ENCODE results near the gene OSR1.

The OSR1 gene

DNA sequence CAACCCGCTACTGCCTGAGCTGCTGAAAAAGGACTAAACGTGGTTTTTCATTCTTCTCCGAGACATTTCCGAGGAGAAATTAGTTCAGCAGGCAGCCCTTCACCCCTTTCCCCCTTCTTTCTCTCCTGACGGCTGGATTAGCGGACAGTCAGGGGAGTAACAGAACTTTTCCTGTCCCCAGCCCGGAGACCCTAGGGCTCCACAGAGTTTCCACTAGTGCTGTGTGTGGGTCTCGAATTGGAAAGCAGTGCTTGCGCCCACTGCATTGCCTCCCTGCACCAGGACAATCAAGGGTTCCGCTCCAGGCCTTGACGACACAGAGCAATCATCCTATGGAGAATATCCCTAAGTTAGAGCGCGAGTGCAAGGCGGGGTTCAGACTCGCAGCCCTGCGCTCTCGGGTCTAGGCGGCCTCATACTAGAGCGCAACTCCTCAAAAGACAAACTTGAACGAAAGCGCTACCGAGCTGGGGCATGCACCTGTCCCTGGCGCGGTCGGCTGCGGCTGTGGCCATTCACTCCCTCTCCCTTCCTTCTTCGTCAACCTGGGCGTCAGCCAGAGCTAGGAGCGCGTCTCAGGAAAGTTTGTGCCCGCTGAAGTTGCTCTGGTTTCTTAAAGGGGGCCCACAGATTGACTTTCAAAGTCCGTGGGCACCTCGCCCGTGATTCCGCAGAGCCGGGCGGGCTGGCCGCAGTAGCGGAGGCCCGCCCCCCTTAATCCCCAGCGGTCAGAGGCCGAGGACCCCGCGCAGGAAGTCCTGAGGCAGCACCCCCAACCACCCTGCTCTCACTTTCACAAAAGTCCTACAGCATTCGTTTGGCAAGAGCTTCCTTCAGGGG is 801 bp downstream of the OSR1 start:
- no peak for FAIRE-seq

DNA sequence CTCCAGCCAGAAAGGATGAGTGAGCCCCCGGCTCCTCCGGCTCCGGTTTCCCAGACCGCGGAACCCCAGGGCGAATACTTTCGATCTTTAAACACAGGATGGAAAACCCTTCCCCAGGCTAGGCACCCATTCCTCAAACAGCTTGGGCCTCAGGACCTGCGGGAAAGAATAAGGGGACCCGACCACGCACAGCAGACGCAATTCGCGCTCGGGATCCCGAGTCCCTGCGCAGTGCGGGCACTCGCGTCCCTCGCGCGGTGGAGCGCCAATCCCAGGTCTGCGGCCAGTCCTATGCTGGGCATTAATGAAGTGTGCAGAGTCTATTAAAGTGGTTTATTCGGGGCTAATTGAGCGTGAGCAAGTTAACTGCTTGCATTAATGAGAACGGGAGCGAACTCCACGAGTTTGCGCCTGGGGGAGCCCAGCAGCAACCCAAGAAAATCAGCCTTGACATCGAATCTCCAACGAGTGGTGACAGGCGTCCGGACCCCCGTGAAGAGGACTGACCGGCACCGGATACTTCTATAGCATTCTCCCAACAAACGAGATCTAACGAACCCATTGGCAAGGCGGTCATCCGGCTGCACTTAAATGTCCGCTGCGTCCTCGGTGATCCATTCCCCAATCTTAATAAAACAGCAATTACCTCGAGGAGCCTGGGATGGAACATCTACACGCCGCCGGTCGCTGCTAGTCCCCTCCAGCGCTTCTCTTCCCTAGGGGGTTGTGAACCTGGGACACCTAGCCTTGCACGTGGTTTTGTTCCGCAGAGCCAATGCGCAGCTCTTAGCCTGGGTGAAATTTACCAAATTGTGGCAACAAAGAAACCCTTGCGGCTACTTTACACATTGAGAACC is 1.6 kb downstream of the OSR1 start:
- no peak for FAIRE-seq

DNA sequence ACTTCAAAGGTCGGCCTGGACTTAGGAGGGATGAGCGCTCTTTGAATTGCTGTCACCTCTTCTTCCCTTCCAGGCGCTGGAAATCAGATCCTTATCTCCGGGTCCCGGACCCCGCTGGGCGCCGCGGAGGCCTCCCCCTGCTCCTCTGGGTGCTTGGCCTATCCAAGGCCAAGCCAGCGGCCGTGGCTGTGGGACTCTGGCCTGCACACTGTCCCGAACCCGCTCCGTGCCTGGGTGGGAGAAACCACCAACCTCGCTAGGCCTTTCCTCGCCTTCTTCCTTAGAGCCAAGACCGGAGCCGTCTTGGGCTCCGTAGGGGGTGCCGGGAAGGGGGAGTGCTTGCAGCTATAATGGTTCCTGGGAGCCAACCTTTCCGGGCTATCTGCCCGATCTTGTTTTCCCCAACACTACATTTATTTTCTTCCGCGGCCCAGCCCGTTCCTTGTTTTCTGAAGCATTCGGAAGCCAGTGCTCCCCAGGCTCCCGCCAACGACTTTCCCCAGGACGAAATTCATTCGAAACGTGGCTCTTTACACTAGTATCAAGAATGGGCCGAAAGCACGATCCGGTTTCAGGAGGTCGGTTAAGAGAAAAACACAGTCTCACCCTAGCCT is 2.4 kb downstream of the OSR1 start:
- no peak for FAIRE-seq

- no peak for FAIRE-seq
Observed at GRCh38 chr2:19355416-19355821, 3.0 kb downstream of the OSR1 start.

- no peak for FAIRE-seq
Observed at GRCh38 chr2:19355014-19355405, 3.4 kb downstream of the OSR1 start.

GRCh38 chr2:19353721-19354050 is 4.7 kb downstream of the OSR1 start:
- FAIRE-seq: no peak

DNA sequence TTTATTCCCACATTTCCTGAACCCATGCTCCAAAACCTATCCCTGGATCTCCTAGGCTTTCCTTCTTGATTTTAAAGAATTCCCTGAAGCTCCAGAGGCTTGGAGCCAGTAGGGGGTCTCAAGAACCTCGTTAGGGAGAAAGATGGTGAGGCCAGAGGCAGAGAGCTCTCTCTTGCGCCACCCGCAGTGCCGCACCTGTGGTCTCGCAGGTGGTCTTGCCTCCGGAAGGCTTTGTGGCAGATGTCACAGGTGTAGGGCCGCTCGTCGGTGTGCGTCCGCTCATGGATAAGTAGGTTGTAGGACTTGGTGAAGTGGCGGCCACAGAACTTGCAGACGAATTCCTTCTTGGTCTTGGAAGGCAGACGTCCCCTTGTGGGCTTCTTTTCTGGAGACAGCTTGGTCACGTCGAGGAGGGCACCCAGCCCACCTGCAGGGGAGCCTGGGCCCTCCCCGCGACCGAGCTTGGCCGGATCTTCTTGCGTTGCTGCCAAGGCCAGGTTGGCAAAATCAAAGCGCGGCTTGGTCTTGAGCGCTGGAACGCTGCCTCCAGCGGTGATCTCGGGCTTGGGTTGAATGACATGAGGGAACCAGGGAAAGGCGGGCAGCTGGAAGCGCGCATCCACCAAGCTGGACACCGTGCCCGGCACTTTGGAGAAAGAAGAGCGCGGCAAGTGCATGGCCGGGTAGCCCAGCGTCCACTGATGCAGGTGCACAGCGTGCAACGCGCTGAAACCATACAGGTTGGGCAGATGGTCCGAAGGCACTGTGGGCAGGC is 5.3 kb downstream of the OSR1 start:
- no peak for FAIRE-seq

DNA sequence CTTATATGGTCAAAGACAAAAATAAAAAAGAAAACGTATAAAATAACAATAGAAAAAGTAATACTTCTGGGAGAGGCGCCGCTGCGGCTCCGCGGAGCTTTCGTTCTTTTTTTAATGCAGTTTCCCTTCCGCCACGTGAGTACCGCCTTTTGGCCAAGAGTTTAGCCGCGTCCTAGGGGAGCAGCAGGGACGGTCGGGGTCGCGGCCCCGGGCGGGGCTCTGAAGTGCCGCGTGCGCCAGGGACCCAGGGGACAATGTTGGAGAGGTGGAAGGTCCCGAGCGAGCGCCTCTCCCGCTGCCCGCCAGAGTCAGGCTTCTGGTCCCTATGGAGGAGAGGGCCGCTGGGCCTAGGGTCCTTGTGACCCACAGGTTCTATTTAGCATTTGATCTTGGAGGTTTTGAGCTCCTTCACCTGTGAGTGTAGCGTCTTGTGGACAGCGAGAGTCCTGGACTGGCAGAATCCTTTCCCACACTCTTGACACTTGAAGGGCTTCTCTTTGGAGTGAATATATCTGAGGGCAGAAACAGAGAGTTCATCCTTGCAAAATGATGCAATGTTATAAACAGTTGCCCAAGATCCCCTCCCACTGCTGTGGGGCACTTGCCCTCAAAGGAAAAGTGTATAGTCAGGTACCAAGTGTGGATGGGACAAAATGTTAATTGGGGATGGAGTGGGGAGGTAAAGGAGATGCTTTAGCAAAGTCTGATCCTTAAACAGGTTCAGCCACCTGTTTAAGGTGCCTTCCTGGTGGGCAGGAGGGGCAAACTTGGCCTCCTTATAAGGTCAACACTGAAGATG is 6.3 kb downstream of the OSR1 start:
- no peak for FAIRE-seq

DNA sequence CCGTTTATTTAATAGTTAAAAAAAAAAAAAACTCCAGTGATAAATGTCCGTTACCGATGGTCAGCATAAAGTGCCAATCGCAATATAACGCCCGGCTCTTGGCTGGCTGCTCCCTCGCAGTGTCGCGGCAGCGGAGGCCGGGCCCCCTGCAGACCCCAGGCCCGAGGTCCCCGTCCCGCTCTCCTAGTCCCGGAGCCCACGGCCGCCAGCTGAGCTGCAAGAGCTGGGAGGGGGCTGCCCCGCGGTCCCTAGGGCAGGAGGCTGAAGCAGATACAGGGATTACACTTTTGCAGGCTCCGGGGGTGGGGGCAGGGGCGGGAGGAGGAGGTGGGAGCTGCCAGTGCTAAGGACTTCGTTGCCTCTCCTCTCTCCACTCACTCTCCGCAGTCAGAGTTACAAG is 6.9 kb downstream of the OSR1 start:
- FAIRE-seq: no peak

GRCh38 chr2:19350678-19351401 is 7.6 kb downstream of the OSR1 start:
- no peak for FAIRE-seq

DNA sequence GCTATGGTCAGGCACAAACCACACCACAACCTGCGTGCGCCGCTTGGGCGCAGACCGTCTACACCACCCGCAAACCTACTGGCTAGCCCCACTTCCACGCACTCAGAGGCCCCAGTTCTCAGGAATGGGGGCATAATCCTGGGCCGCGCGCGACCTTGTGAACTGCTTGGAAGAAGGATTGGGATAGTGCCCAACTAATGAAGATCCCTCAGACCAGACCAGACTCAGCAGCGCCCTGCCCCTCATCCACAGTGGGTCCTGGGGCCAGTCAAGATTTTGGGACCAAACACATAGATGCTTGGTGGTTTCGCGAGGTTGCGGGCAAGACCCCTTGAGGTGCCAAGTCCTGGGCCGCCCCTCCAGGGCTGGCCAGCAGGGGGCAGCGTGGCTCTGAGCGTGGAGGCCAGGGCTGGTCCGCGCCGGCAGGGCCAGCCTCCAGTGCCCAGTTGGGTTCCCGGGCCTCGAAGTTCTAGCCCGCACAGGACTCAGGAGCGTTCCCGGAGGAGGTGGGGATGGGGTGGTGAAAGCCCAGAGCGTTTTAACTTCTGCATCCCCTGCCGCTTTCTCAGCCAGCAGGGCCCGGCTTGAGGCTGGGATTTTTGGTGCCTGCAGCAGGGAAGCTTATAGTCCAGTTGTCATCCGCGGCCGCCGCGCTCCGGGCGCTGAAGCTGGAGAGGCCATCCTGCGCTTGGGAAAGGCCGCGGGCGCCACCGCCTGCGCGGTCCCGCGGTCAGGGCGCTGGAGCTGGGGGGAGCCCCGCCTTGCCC is 8.3 kb downstream of the OSR1 start:
- no peak for FAIRE-seq

DNA sequence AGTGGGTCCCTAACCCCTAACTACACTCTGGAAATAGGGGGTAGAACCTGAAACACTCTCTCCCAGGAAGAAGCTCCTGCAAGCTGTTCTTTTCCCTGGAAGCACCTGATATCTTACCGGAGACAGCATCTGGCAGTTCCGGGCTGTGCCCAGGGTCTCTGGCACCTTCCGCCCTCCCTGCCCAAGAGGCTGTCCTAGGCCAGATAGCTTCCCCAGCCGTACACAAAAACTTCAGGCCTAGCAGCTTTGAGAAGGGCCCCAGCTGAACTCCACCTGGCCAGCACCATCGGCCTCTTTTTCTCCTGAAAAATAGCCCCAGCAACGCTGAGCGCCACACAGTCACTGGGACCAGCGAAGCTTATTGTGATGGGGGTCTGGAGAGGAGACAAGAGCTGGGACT is 9.7 kb downstream of the OSR1 start:
- FAIRE-seq: no peak

- FAIRE-seq: no peak
Observed at GRCh38 chr2:19347619-19348562, 10.5 kb downstream of the OSR1 start.

DNA sequence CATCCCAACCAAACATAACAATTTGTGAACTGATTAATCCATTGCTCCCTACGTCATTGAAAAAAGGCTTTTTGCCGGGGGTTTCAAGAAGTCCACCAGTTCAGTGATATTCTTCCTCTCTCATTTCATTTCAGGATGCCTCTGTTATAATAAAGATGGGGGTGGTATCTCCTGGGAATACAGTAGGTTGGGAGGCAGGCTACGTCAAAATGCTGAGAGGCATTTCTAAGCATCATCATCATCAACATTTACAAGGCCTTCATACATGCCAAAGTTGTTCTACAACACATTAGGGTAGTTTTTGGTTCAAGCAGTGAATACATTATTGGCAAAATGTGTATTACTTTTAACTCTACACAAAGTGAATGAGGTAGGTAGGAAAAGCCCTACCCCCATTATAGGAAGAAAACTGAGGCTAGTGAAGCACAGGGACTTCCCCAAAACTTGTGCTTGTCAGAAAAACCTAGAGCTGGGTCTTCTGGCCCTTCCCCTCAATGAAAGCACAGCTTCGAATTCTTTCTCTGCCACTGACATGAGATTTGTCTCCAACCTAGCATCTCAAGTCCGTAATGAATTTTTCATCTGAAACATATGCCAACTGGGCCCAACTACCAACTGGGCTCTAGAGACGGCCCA is 11.3 kb downstream of the OSR1 start:
- no peak for FAIRE-seq

DNA sequence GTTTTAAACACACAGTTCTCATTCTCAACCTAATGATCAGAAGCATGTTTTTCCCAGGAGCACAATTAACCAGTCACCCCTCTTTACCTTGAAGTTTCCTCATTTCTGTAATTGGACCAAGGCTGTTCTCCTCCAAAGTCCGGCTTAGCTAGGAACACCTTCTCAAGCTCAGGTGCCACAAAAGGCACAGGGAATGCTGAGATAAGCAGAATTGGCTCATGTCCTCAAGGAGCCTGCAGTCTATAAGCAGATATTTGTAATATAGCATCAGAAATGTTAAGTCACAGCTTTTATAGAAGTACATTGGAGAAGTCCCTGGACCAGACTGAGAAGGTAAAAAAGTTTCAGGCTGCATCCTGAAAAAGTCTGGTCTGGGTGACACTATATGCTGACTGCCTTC is 20.7 kb downstream of the OSR1 start:
- no peak for FAIRE-seq

GRCh38 chr2:19337202-19337601 is 21.2 kb downstream of the OSR1 start:
- no peak for FAIRE-seq

GRCh38 chr2:19336781-19337180 is 21.6 kb downstream of the OSR1 start:
- no peak for FAIRE-seq

- no peak for FAIRE-seq
Observed at GRCh38 chr2:19332503-19332902, 25.9 kb downstream of the OSR1 start.

GRCh38 chr2:19331450-19331849 is 27.0 kb downstream of the OSR1 start:
- FAIRE-seq: no peak
